PC-3 (cell line): ENCODE measurements around the gene COPS6.

Experiments
- CTCF ChIP-seq: fragments of 300-600 bp; sonication (generic); conservative IDR thresholded peaks from 2 replicates; pipeline ENCODE4 v1.5.1; 2017; ENCODE audit warnings: antibody characterized with exemption, low read depth, mild to moderate bottlenecking, low read length
- EZH2 ChIP-seq: fragments of 300-600 bp; sonication (generic); IDR thresholded peaks from one replicate; pipeline ENCODE4 v1.6.1; 2017; ENCODE audit warnings: antibody characterized with exemption, mild to moderate bottlenecking, low read length; ENCODE audit not compliant: unreplicated experiment
- EZH2phosphoT487 ChIP-seq: fragments of 300-600 bp; sonication (generic); IDR thresholded peaks from 2 replicates; pipeline ENCODE4 v1.6.1; 2018; ENCODE audit warnings: mild to moderate bottlenecking, antibody characterized with exemption, low read length, borderline replicate concordance

DNA sequence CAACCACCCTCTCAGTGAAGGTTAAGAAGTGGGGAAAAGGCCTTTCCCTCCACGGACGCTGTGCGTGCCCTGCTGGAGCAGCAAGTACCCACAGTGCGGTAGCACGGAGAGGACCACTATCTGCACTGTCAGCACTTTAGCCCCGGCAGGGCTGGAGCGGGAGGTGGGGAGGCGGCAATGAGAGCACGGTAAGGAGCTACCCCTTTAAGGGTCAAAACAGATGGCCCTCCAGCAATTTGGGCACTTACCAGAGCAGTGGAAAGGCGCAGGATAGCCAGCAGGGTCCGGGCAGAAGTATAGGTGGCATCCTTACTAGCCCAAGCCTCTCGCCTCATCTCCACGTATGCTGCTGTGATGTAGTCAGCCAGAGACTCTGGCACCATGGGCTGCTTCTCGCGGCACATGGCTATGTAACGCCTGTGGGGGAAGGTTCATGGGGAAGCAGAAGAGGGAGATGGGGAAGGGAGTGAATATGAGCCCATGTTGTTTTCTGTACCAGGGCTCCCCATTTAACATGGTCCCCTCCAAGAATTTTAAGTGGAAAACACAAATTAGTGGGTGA, 5.2 kb downstream of the COPS6 start:
- no peak for TF ChIP-seq CTCF
- TF ChIP-seq EZH2 = no peak
- TF ChIP-seq EZH2phosphoT487 = no peak
